OCI-LY3 (cell line): ENCODE measurements around the gene NDUFAF3.

ENCODE experiments used
- CTCF ChIP-seq: fragments of 200-600, 300-600 bp; sonication (generic); IDR thresholded peaks from 2 replicates; pipeline ENCODE4 v1.5.1; 2014; ENCODE audit warnings: antibody characterized with exemption, low read length, low read depth
- EZH2phosphoT487 ChIP-seq: fragments of 200-600 bp; shearing (Covaris generic); IDR thresholded peaks from 2 replicates; pipeline ENCODE4 v1.6.1; 2018; ENCODE audit warnings: antibody characterized with exemption, mixed run types, low read depth

GRCh38 chr3:48983096-48983495 is 38.8 kb upstream of the NDUFAF3 start:
- no peak for TF ChIP-seq CTCF
- TF ChIP-seq EZH2phosphoT487, result no peak
